Stimulated activated CD4-positive, alpha-beta T cell treated with anti-CD3 and anti-CD28 coated beads, Interleukin-15, amount 100 ng/mL, for 24 hours (primary cell): ENCODE results near the gene C6orf136.

ENCODE experiments used
- DNase-seq: peaks from one replicate; pipeline ENCODE4 v3.0.0-alpha.2; 2020

C6orf136 gene

DNA sequence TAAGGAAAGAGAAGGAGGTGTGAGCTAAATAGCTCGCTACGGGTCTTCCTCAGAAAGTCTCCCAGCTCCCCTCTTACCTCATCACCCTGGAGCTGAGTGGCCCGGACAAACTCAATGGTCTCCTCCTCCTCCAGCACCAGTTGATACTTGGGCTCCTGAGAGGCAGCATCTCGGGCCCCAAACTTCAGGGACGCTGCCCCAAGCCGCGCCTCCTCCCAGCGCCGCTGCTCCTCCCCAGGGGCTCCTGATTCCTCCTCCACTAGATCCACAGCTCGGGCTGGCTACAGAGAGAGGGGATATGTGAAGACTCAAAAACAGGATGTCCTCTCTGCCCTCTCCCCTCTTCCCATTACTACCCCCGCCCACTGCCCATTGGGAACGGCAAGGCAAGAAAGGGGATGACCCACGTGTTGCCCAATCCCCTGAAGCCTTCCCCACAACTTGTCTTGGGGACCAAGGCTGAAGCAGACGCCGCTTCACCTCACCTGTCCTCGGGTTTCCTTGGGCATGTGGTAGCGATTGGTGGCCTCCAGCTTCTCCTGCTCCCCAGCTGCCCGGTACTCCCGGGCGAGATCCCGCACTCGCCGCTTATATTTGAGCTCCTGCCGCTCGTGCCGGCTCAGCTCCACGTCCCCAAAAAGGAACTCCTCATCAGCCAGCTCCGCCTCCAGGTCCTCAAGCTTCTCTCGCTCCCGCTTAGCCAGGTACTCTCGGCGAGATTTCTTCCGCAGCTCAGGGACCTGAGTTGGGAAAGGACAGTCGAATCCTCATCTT is 18.2 kb downstream of the C6orf136 start:
- no peak for DNase-seq

GRCh38 chr6:30666300-30666699 is 19.4 kb downstream of the C6orf136 start:
- DNase-seq: peak; percentile 63

- DNase-seq: no peak
Observed at GRCh38 chr6:30670760-30671527, 24.0 kb downstream of the C6orf136 start.

GRCh38 chr6:30672445-30673253 is 25.7 kb downstream of the C6orf136 start, which contains the start of gene DHX16:
Gene DHX16, minus strand, starts transcription at chr6:30673006. Its CDS starts 165 bp downstream, at chr6:30672841.
- peak; percentile 94 for DNase-seq

- DNase-seq: no peak
Observed at GRCh38 chr6:30676660-30677285, 29.8 kb downstream of the C6orf136 start.

GRCh38 chr6:30678964-30679726 is 32.2 kb downstream of the C6orf136 start:
- DNase-seq: peak; percentile 92

DNA sequence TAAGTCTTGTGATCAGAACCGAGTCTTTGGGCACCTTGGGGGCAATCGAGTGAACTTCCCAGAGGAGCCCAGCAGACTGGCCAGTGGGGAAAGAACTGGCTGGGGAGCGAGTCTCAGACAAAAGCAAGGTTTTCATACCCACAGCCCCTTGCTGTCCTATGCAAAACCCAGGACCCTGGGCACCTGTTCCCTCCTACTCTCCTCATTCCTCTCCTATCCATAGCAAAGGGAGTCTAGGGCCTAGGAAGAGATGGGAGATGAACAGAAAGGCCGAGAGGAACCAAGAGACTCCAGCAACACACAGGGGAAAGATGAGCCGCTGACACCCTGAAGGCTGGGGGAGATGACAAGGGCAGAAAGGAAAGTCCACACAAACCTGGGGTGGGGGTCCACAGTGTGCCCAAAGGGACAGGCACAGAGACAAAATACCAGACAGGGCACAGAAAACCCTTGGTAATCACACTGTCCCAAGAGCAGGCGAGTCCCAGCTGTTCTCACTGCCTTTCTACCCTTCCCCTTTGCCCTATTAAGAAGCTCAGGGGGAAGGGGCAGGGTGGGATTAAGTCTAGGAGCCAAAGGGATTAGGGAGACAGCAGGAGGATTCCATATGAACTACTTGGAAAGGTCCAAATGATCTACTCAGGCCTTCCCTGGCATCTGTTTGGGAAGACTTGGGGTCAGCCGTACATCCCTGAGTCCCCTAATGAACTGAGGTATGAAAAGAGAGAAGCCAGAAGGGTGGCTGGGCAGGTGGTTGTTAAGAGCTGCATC is 33.0 kb downstream of the C6orf136 start:
- no peak for DNase-seq

DNA sequence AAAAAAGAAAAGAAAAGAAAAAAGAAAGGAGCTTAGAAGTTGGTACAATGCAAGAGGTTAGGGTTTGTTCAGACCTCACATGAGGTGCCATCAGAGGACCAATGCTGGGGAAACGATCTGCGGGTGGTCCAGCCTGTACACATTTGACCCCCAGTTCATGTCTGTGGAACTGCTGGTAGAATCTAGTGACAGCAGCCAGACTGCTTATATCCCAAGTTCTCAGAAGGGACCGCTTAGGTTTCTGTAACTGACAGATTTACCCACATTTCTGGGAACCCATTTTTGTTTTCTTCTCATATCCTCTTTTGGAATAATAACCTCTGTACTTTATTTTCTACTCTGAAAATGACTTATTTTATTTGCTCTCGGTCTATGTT is 34.8 kb downstream of the C6orf136 start:
- peak; percentile 16 for DNase-seq

- peak; percentile 89 for DNase-seq
Observed at GRCh38 chr6:30682143-30683117, 35.5 kb downstream of the C6orf136 start.

DNA sequence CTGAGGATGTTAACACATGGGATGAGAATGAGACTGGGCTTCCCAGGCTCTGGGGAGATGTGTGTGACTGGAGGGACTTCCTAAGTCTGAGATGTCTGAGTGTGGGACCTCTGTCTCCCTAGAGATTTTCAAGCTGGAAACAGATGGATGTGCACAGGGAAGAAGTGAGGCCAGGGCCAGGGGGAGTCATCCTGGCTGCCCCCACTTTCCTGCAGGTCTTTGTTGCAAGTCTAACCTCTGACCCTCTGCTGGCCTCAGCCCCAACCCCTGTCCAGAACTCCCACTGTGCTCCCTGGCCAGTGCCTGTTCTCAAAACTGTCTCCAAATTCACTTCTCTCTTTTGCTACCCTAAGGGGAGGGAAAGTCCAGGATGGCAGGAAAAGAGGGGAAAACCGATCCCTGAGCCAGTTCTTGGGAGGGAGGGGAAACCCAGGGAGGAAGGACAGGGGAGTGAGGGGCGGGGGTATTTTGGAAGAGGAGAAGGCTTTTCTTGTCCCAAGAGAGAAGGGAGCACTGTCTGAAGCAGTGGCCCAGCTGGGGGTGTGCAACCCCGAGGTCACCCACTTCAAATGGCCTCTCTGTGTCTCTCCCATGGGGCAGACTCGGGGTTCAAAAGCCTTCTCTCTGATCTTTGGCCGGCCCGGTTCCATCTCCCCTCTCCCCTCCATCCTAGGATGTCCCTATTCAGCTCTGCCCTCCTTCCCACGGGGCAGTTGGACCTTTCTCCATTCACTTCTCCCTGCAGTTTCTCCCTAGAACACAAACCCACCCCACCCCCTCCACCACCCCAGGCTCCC is 36.4 kb downstream of the C6orf136 start:
- DNase-seq: no peak

- DNase-seq: no peak
Observed at GRCh38 chr6:30683980-30684338, 37.0 kb downstream of the C6orf136 start.

DNA sequence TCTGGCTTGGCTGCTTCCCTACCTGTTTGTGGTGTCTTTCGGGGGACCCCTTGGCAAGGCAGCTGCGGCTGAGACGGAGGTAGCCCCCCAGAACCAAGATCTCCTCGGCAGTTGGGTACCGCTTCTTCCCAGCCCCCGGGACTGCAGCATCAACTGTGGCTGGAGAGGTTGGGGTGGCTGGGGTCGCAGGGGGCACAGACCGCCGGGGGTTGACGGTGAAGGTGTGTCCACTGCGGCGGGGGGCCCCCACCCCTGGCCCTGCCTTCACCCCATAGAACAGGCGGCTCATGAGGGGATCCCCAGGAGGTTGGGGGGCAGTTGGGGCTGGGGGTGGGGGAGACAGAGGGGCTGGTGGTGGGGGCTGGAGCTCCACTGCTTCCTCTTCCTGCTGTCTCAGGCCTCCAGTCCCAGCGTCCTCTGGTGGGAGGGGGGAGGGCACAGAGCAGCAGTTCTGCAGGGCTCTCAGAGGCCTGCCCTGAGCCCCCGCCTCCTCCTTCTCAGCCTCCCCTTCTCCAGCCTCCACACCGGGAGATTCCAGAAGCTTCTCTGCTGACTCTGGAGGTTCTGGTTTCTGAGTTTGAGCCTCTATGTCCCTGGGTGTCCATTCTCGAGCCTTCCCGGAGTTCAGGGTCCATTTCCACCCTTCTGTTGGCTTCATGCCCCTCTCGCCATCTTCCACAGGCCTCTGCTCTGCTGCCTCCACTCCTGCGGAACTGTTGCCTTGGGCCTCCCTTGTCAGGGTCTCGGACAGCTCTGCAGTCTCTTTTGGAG is 37.6 kb downstream of the C6orf136 start:
- peak; percentile 78 for DNase-seq

GRCh38 chr6:30685157-30686008 is 38.5 kb downstream of the C6orf136 start:
- peak; percentile 40 for DNase-seq

- DNase-seq: peak; percentile 93
Observed at GRCh38 chr6:30686009-30686907, 39.3 kb downstream of the C6orf136 start, which contains the start of gene PPP1R18. Gene PPP1R18, minus strand, starts transcription at chr6:30686645. Its CDS starts 627 bp downstream, at chr6:30686018.

GRCh38 chr6:30686908-30687658 is 40.1 kb downstream of the C6orf136 start:
- DNase-seq: peak; percentile 97
